Mesenchymal stem cell (in vitro differentiated cells and primary cell): ENCODE measurements around the gene ZYG11B.
"Not testable (repeated sequence)": the region's sequence is repeated elsewhere in the genome, so short reads cannot be mapped to it uniquely, and the experiment has no call there.

ENCODE experiments used
- DNase-seq: peaks from one replicate; pipeline ENCODE4 v3.0.0-alpha.2; 2013
- H2AFZ ChIP-seq: one replicate; pipeline ENCODE4 v1.6.1; 2013; ENCODE audit warnings: low read depth, mild to moderate bottlenecking, control low read depth, inconsistent platforms, low read length, moderate library complexity
- H2AK5ac ChIP-seq: 2 replicates; pipeline ENCODE4 v1.6.1; 2013; ENCODE audit warnings: low read length, moderate library complexity, mild to moderate bottlenecking, inconsistent platforms; ENCODE audit not compliant: severe bottlenecking
- H2BK120ac ChIP-seq: one replicate; pipeline ENCODE4 v1.6.1; 2013; ENCODE audit warnings: low read depth, mild to moderate bottlenecking, inconsistent platforms, low read length, moderate library complexity
- H2BK12ac ChIP-seq, 2 experiments: one replicate each; pipeline ENCODE4 v1.6.1; 2013; ENCODE audit warnings: inconsistent platforms in 2 of 2, low read length in 2 of 2, mild to moderate bottlenecking in 2 of 2, moderate library complexity in 2 of 2, control low read depth in 1 of 2
- H2BK15ac ChIP-seq: one replicate; pipeline ENCODE4 v1.6.1; 2013; ENCODE audit warnings: mild to moderate bottlenecking, low read depth, inconsistent platforms; ENCODE audit not compliant: poor library complexity, severe bottlenecking
- H2BK5ac ChIP-seq: 2 replicates; pipeline ENCODE4 v1.6.1; 2013; ENCODE audit warnings: low read depth, mild to moderate bottlenecking, low read length, control low read depth, inconsistent platforms; ENCODE audit not compliant: poor library complexity, severe bottlenecking
- H3K14ac ChIP-seq, 2 experiments: one replicate each; pipeline ENCODE4 v1.6.1; 2013; ENCODE audit warnings: inconsistent platforms in 2 of 2, low read length in 2 of 2, control low read depth in 1 of 2, mild to moderate bottlenecking in 1 of 2, moderate library complexity in 1 of 2
- H3K18ac ChIP-seq, 2 experiments: one replicate each; pipeline ENCODE4 v1.6.1; 2013; ENCODE audit warnings: inconsistent platforms in 2 of 2, low read length in 2 of 2, control low read depth in 1 of 2, low read depth in 1 of 2, mild to moderate bottlenecking in 1 of 2
- H3K23ac ChIP-seq, 2 experiments: one replicate each; pipeline ENCODE4 v1.6.1; 2013; ENCODE audit warnings: inconsistent platforms in 2 of 2, low read length in 2 of 2, mild to moderate bottlenecking in 2 of 2, moderate library complexity in 2 of 2, control low read depth in 1 of 2
- H3K27ac ChIP-seq: 2 replicates; pipeline ENCODE4 v1.5.1; 2013; ENCODE audit warnings: mild to moderate bottlenecking, moderate library complexity, low read length, control low read depth, inconsistent platforms; ENCODE audit not compliant: poor library complexity, severe bottlenecking
- H3K27me3 ChIP-seq, 2 experiments: 2 replicates each; pipeline versions ENCODE4 v1.6.1 to v1.7.0; 2013; ENCODE audit warnings: low read length in 2 of 2, mild to moderate bottlenecking in 2 of 2, moderate library complexity in 2 of 2, control low read depth in 1 of 2, inconsistent platforms in 1 of 2; ENCODE audit not compliant: control insufficient read depth in 1 of 2, insufficient read depth in 1 of 2
- H3K36me3 ChIP-seq, 2 experiments: 2 replicates each; pipeline versions ENCODE4 v1.6.1 to v1.7.0; 2013; ENCODE audit warnings: low read length in 2 of 2, control low read depth in 1 of 2, inconsistent platforms in 1 of 2, low read depth in 1 of 2, mild to moderate bottlenecking in 1 of 2; ENCODE audit not compliant: insufficient read depth in 2 of 2, control insufficient read depth in 1 of 2
- H3K4ac ChIP-seq, 2 experiments: one replicate each; pipeline ENCODE4 v1.6.1; 2013; ENCODE audit warnings: inconsistent platforms in 2 of 2, low read length in 2 of 2, mild to moderate bottlenecking in 2 of 2, moderate library complexity in 2 of 2, control low read depth in 1 of 2, low read depth in 1 of 2
- H3K4me1 ChIP-seq: 2 replicates; pipeline ENCODE4 v1.6.1; 2013; ENCODE audit warnings: low read depth, low read length, control low read depth; ENCODE audit not compliant: control insufficient read depth, insufficient read depth
- H3K4me2 ChIP-seq: 2 replicates; pipeline ENCODE4 v1.6.1; 2013; ENCODE audit warnings: low read length, mild to moderate bottlenecking, inconsistent platforms; ENCODE audit not compliant: poor library complexity, severe bottlenecking
- H3K4me3 ChIP-seq, 2 experiments: 2 replicates each; pipeline versions ENCODE4 v1.5.1 to v1.7.0; 2013; ENCODE audit warnings: low read length in 2 of 2, mild to moderate bottlenecking in 2 of 2, control low read depth in 1 of 2, low read depth in 1 of 2; ENCODE audit not compliant: insufficient read depth in 1 of 2
- H3K79me1 ChIP-seq: replicated peaks from 2 replicates; pipeline ENCODE4 v1.6.1; 2013; ENCODE audit warnings: mild to moderate bottlenecking, control low read depth, low read length, inconsistent platforms; ENCODE audit not compliant: poor library complexity, severe bottlenecking
- H3K9ac ChIP-seq: 2 replicates; pipeline ENCODE4 v1.7.0; 2013; ENCODE audit warnings: mild to moderate bottlenecking, low read length, moderate library complexity
- H3K9me3 ChIP-seq: 2 replicates; pipeline ENCODE4 v1.7.0; 2013; ENCODE audit warnings: mild to moderate bottlenecking, low read length; ENCODE audit not compliant: control insufficient read depth
- H4K8ac ChIP-seq: one replicate; pipeline ENCODE4 v1.6.1; 2013; ENCODE audit warnings: inconsistent platforms, mild to moderate bottlenecking, low read length, moderate library complexity
- H4K91ac ChIP-seq: one replicate; pipeline ENCODE4 v1.6.1; 2013; ENCODE audit warnings: mild to moderate bottlenecking, low read length, inconsistent platforms
- WGBS: methylation state at CpG from one replicate; pipeline ENCODE4 v1.1.7; 2013; ENCODE audit warnings: mixed read lengths; 5-methylcytosine and 5-hydroxymethylcytosine counted together

ZYG11B gene

GRCh38 chr1:52733368-52733767 is 7.1 kb downstream of the ZYG11B start:
- no peak overlapping the region for H2BK15ac ChIP-seq
- H4K8ac ChIP-seq = no peak overlapping the region
- H3K18ac ChIP-seq = no peak overlapping the region
- H4K91ac ChIP-seq = no peak overlapping the region
- no peaks in the 10 kb centered on the region for H3K27me3 ChIP-seq
- WGBS = no CpG with 5 or more reads among the region's 3 CpGs
- H3K4me2 ChIP-seq = no peak overlapping the region
- no peak for DNase-seq
- no peak overlapping the region for H3K14ac ChIP-seq
- no peaks in the 10 kb centered on the region for H3K36me3 ChIP-seq
- H3K9ac ChIP-seq = no peak overlapping the region
- no peak overlapping the region for H2AK5ac ChIP-seq
- no peaks in the 10 kb centered on the region for H3K9me3 ChIP-seq
- H3K4ac ChIP-seq = no peak overlapping the region
- H3K79me1 ChIP-seq = peaks cover 11% of the 10 kb centered on the region
- no peak overlapping the region for H2BK120ac ChIP-seq
- no peak overlapping the region for H3K27ac ChIP-seq
- H3K23ac ChIP-seq = no peak overlapping the region
- no peak overlapping the region for H3K4me3 ChIP-seq
- H3K4me1 ChIP-seq = peaks cover 3% of the 10 kb centered on the region
- no peak overlapping the region for H2BK5ac ChIP-seq
- no peak overlapping the region for H2AFZ ChIP-seq
- H2BK12ac ChIP-seq = no peak overlapping the region

GRCh38 chr1:52735371-52735770 is 9.1 kb downstream of the ZYG11B start:
- H2BK120ac ChIP-seq, H3K4me3 ChIP-seq, H3K9ac ChIP-seq, H4K91ac ChIP-seq, H2BK12ac ChIP-seq, H3K36me3 ChIP-seq, DNase-seq, H2AK5ac ChIP-seq, H3K4ac ChIP-seq, H2AFZ ChIP-seq, H3K23ac ChIP-seq, H3K14ac ChIP-seq, H3K4me2 ChIP-seq, H3K4me1 ChIP-seq, H4K8ac ChIP-seq, H3K27me3 ChIP-seq, H3K27ac ChIP-seq, H3K9me3 ChIP-seq, H3K18ac ChIP-seq, H2BK15ac ChIP-seq, H2BK5ac ChIP-seq: not testable (repeated sequence)
- peaks cover 11% of the 10 kb centered on the region for H3K79me1 ChIP-seq
- 100% methylated on average over 8 of the region's 9 CpGs for WGBS

GRCh38 chr1:52738148-52738547 is 11.9 kb downstream of the ZYG11B start:
- H3K4me1 ChIP-seq = peaks cover 3% of the 10 kb centered on the region
- H3K18ac ChIP-seq = no peak overlapping the region
- WGBS = 78% methylated on average over 3 of the region's 5 CpGs
- no peak overlapping the region for H3K14ac ChIP-seq
- no peak overlapping the region for H3K23ac ChIP-seq
- no peak overlapping the region for H3K4ac ChIP-seq
- no peak overlapping the region for H2AK5ac ChIP-seq
- peaks cover 4% of the 10 kb centered on the region for H3K79me1 ChIP-seq
- no peak for DNase-seq
- H4K8ac ChIP-seq = no peak overlapping the region
- no peak overlapping the region for H2BK120ac ChIP-seq
- H3K4me2 ChIP-seq = no peak overlapping the region
- H3K4me3 ChIP-seq = no peak overlapping the region
- H2BK12ac ChIP-seq = no peak overlapping the region
- H3K9ac ChIP-seq = no peak overlapping the region
- no peak overlapping the region for H3K27ac ChIP-seq
- H2BK5ac ChIP-seq = no peak overlapping the region
- H4K91ac ChIP-seq = no peak overlapping the region
- H3K27me3 ChIP-seq = no peaks in the 10 kb centered on the region
- no peak overlapping the region for H2BK15ac ChIP-seq
- H2AFZ ChIP-seq = no peak overlapping the region
- no peaks in the 10 kb centered on the region for H3K9me3 ChIP-seq
- no peaks in the 10 kb centered on the region for H3K36me3 ChIP-seq

GRCh38 chr1:52738893-52739292 is 12.6 kb downstream of the ZYG11B start:
- Histone ChIP-seq H3K4me3 (no peak overlapping the region), H3K36me3 (no peaks in the 10 kb centered on the region), H2BK15ac (no peak overlapping the region), H2AFZ (no peak overlapping the region), H4K91ac (no peak overlapping the region), H3K4me2 (no peak overlapping the region), H2BK12ac (no peak overlapping the region), H3K18ac (no peak overlapping the region), H2BK5ac (no peak overlapping the region), H4K8ac (no peak overlapping the region), H3K23ac (no peak overlapping the region), H3K4ac (no peak overlapping the region), H3K14ac (no peak overlapping the region), H2AK5ac (no peak overlapping the region), H3K4me1 (peaks cover 3% of the 10 kb centered on the region), H3K9ac (no peak overlapping the region), H2BK120ac (no peak overlapping the region), H3K79me1 (peaks cover 3% of the 10 kb centered on the region), H3K9me3 (no peaks in the 10 kb centered on the region), H3K27ac (no peak overlapping the region), H3K27me3 (no peaks in the 10 kb centered on the region)
- DNase-seq = no peak
- 97% methylated on average over 8 of the region's 10 CpGs for WGBS
